Measurements from ENCODE around the gene KRT24.

The KRT24 gene

GRCh38 chr17:40671282-40671681 lies 32.3 kb downstream of the KRT24 start:
- ATAC-seq = no peak
- TF ChIP-seq OSR1 (CRISPR knock-in tag; IDR thresholded peaks at IDR 0.05) (no peak), ZNF8 (CRISPR knock-in tag; IDR thresholded peaks at IDR 0.05) (no peak), PPARA (CRISPR knock-in tag; IDR thresholded peaks at IDR 0.05; ENCODE audit: borderline replicate concordance) (no peak), CSDC2 (CRISPR knock-in tag; IDR thresholded peaks at IDR 0.05) (no peak), ZC3H10 (CRISPR knock-in tag; IDR thresholded peaks at IDR 0.05) (no peak), CSRNP3 (CRISPR knock-in tag; IDR thresholded peaks at IDR 0.05) (no peak), ISL1 (CRISPR knock-in tag; IDR thresholded peaks at IDR 0.05) (no peak), ZNF565 (CRISPR knock-in tag; conservative IDR thresholded peaks at IDR 0.05; ENCODE audit: low read depth) (no peak), SNAI2 (CRISPR knock-in tag; IDR thresholded peaks at IDR 0.05) (no peak), ZFP30 (CRISPR knock-in tag; IDR thresholded peaks at IDR 0.05) (no peak)

GRCh38 chr17:40666331-40666730 lies 37.2 kb downstream of the KRT24 start:
- ATAC-seq = no peak
- TF ChIP-seq ZNF565 (CRISPR knock-in tag; conservative IDR thresholded peaks at IDR 0.05; ENCODE audit: low read depth) = no peak
- TF ChIP-seq ISL1 (CRISPR knock-in tag; IDR thresholded peaks at IDR 0.05) = no peak
- TF ChIP-seq TOX (CRISPR knock-in tag; IDR thresholded peaks at IDR 0.05; ENCODE audit: borderline replicate concordance) = no peak
- TF ChIP-seq ZC3H10 (CRISPR knock-in tag; IDR thresholded peaks at IDR 0.05) = no peak
- TF ChIP-seq GLIS3 (CRISPR knock-in tag; IDR thresholded peaks at IDR 0.05) = no peak
- TF ChIP-seq PPARA (CRISPR knock-in tag; IDR thresholded peaks at IDR 0.05; ENCODE audit: borderline replicate concordance) = no peak
- no peak for TF ChIP-seq POU6F1 (CRISPR knock-in tag; IDR thresholded peaks at IDR 0.05; ENCODE audit: borderline replicate concordance, low read depth)
- no peak for TF ChIP-seq CSDC2 (CRISPR knock-in tag; IDR thresholded peaks at IDR 0.05)
- TF ChIP-seq OSR1 (CRISPR knock-in tag; IDR thresholded peaks at IDR 0.05) = no peak
- TF ChIP-seq ESRRG (CRISPR knock-in tag; IDR thresholded peaks at IDR 0.05) = no peak
- no peak for TF ChIP-seq ARNTL (CRISPR knock-in tag; IDR thresholded peaks at IDR 0.05; ENCODE audit: borderline replicate concordance, low read depth)
- no peak for TF ChIP-seq ZNF70 (CRISPR knock-in tag; IDR thresholded peaks at IDR 0.05)
- TF ChIP-seq PATZ1 (CRISPR knock-in tag; IDR thresholded peaks at IDR 0.05; ENCODE audit: borderline replicate concordance) = no peak
- no peak for TF ChIP-seq RARB (CRISPR knock-in tag; IDR thresholded peaks at IDR 0.05)
- TF ChIP-seq TCF4 (CRISPR knock-in tag; IDR thresholded peaks at IDR 0.05; ENCODE audit: borderline replicate concordance) = no peak
- TF ChIP-seq ZFP3 (CRISPR knock-in tag; IDR thresholded peaks at IDR 0.05) = no peak
- TF ChIP-seq SNAI2 (CRISPR knock-in tag; IDR thresholded peaks at IDR 0.05) = no peak
- no peak for TF ChIP-seq CREB5 (CRISPR knock-in tag; IDR thresholded peaks at IDR 0.05; ENCODE audit: low read depth)
- no peak for TF ChIP-seq ZNF8 (CRISPR knock-in tag; IDR thresholded peaks at IDR 0.05)
- no peak for TF ChIP-seq TSHZ2 (CRISPR knock-in tag; IDR thresholded peaks at IDR 0.05)

Data from SK-N-SH treated with all-trans-retinoic acid at 6 μM for 48 hours (cell line).